HL-60 (cell line): ENCODE measurements around the gene LCE1C.

Experiments
- DNase-seq, 2 experiments: peaks; one replicate each; pipeline ENCODE4 v3.0.0-alpha.2; 2010 to 2020; ENCODE audit warnings: low read depth in 1 of 2, low spot score in 1 of 2
- H3K27ac ChIP-seq: fragments of 250-450 bp; sonication (Bioruptor Pico); replicated peaks from 2 replicates; pipeline ENCODE4 v1.5.1; 2020; ENCODE audit warnings: mild to moderate bottlenecking, moderate library complexity
- H3K27me3 ChIP-seq: fragments of 250-450 bp; sonication (Bioruptor Pico); 2 replicates; pipeline ENCODE4 v1.5.1; 2021; ENCODE audit warnings: mild to moderate bottlenecking, moderate library complexity; ENCODE audit not compliant: insufficient read depth, poor library complexity, severe bottlenecking
- H3K4me3 ChIP-seq: replicated peaks from 2 replicates; pipeline ENCODE4 v1.5.1; 2011; ENCODE audit warnings: mild to moderate bottlenecking, control low read depth, low read length; ENCODE audit not compliant: insufficient read depth
- CTCF ChIP-seq: IDR thresholded peaks from one replicate; pipeline ENCODE4 v1.5.1; 2011; ENCODE audit warnings: low read length, control low read depth, inconsistent platforms; ENCODE audit not compliant: insufficient read depth
- GABPA ChIP-seq: IDR thresholded peaks from 2 replicates; pipeline ENCODE4 v1.6.1; 2012; ENCODE audit warnings: low read depth
- POLR2AphosphoS5 ChIP-seq: IDR thresholded peaks from 2 replicates; pipeline ENCODE4 v1.6.1; 2012; ENCODE audit warnings: low read depth
- SPI1 ChIP-seq: IDR thresholded peaks from 2 replicates; pipeline ENCODE4 v1.6.1; 2012; ENCODE audit warnings: low read depth, mild to moderate bottlenecking, borderline replicate concordance
- TF ChIP-seq, protein P1 (sequence below): IDR thresholded peaks from 2 replicates; pipeline ENCODE4 v1.6.1; 2012; ENCODE audit warnings: low read depth; ENCODE audit not compliant: insufficient replicate concordance

Gene LCE1C

GRCh38 chr1:152768847-152769533 lies 37.5 kb downstream of the LCE1C start:
- Histone ChIP-seq H3K4me3 (no peak overlapping the region), H3K27me3 (peaks cover 3% of the 10 kb centered on the region), H3K27ac (no peak overlapping the region)
- no peak for TF ChIP-seq CTCF
- TF ChIP-seq, protein P1, sequence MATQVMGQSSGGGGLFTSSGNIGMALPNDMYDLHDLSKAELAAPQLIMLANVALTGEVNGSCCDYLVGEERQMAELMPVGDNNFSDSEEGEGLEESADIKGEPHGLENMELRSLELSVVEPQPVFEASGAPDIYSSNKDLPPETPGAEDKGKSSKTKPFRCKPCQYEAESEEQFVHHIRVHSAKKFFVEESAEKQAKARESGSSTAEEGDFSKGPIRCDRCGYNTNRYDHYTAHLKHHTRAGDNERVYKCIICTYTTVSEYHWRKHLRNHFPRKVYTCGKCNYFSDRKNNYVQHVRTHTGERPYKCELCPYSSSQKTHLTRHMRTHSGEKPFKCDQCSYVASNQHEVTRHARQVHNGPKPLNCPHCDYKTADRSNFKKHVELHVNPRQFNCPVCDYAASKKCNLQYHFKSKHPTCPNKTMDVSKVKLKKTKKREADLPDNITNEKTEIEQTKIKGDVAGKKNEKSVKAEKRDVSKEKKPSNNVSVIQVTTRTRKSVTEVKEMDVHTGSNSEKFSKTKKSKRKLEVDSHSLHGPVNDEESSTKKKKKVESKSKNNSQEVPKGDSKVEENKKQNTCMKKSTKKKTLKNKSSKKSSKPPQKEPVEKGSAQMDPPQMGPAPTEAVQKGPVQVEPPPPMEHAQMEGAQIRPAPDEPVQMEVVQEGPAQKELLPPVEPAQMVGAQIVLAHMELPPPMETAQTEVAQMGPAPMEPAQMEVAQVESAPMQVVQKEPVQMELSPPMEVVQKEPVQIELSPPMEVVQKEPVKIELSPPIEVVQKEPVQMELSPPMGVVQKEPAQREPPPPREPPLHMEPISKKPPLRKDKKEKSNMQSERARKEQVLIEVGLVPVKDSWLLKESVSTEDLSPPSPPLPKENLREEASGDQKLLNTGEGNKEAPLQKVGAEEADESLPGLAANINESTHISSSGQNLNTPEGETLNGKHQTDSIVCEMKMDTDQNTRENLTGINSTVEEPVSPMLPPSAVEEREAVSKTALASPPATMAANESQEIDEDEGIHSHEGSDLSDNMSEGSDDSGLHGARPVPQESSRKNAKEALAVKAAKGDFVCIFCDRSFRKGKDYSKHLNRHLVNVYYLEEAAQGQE, result no peak
- no peak for TF ChIP-seq GABPA
- no peak for TF ChIP-seq POLR2AphosphoS5
- TF ChIP-seq SPI1, result no peak
- no peak for DNase-seq

DNA sequence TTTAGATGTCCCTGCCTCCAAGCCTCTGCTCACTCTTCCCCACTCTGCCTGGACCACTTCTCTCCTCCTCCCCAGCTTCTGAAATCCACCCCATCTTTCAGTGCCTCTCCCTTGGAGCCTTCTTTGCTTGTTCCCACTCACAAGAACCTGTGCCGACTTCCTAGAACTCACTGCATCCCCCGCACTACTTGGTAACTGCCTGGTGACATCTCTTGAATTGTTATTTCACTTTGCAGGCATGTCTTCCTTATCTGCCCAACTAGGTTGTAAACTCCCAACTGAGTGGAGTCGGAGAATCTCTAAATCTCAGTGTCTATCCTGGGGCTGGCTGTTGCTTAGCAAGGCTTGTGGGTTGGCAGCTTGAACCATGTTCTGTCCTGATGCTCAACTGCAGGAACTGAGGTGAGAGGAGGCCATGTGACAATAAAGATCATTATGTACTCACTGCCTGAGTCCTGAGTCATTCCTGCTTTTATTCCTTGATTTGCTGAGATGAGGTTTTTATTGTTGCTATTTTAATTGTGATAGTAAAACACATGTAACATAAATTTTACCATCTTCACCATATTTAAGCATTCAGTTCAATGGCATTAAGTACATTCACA lies 44.7 kb downstream of the LCE1C start:
- no peak for TF ChIP-seq GABPA
- no peak for TF ChIP-seq CTCF
- TF ChIP-seq, protein P1, result no peak
- no peak for TF ChIP-seq POLR2AphosphoS5
- TF ChIP-seq SPI1, result no peak
- no peak for DNase-seq
- no peak overlapping the region for H3K4me3 ChIP-seq
- H3K27me3 ChIP-seq, result no peaks in the 10 kb centered on the region
- no peak overlapping the region for H3K27ac ChIP-seq

DNA sequence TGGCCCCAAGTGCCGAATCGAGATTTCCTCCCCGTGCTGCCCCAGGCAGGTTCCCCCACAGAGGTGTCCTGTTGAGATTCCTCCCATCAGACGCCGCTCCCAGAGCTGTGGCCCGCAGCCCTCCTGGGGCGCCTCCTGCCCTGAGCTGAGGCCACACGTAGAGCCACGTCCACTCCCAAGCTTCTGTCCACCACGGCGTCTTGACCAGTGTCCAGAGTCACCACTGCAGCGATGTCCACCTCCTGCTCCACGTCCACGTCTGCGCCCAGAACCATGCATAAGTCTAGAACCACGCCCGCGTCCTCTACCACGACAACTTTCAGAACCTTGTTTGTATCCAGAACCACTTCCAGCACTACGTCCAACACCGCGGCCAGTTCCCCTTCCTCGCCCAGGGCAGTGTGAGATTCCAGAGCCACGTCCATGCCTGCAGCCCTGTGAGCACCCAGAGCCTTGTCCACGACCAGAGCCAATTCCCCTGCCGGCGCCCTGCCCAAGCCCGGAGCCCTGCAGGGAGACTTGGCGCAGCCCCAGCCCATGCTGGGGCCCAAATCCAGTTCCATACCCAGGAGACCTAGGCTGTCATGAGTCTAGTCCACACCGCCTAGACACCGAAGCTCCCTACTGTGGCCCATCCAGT lies 45.8 kb downstream of the LCE1C start:
- no peak for TF ChIP-seq SPI1
- TF ChIP-seq CTCF, result no peak
- TF ChIP-seq GABPA, result no peak
- TF ChIP-seq, protein P1, result no peak
- TF ChIP-seq POLR2AphosphoS5, result no peak
- no peak overlapping the region for H3K27ac ChIP-seq
- no peaks in the 10 kb centered on the region for H3K27me3 ChIP-seq
- DNase-seq, result no peak
- no peak overlapping the region for H3K4me3 ChIP-seq
